OCI-LY3 (cell line): Measurements from ENCODE around the gene KRTAP10-8.

ENCODE experiments used
- EZH2phosphoT487 ChIP-seq: fragments of 200-600 bp; shearing (Covaris generic); IDR thresholded peaks from 2 replicates; pipeline ENCODE4 v1.6.1; 2018; ENCODE audit warnings: antibody characterized with exemption, mixed run types, low read depth
- TF ChIP-seq, protein P1 (sequence below): fragments of 200-600, 300-600 bp; sonication (generic); IDR thresholded peaks from 2 replicates; pipeline ENCODE4 v1.5.1; 2014; ENCODE audit warnings: antibody characterized with exemption, low read length, low read depth

DNA sequence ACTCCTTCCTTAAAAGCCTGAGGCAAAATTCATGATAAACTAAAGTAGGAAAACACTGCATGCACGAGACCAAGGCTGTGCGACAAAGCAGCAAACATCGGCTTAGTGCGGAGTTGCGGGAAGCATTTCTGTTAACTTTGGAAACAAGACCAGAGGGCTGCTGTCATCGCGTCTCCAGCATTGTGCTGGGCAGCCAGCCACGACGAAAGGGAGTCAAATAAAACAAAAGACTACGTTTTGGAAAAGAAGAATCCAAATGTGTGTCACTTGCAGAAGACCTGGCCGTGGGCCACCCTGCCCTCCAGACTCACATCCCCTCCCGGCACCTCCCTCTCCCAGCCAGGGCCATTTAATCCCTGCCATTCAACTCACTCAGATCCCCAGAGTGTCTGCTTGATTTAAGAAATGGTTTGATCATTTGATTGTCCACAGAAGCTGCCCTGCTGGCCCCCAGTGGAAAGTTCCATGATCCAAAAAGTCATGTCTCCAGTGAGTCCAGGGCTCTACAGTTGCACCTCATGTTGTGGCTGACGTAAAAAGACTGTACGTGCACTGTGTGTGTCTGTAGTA lies 31.9 kb downstream of the KRTAP10-8 start:
- TF ChIP-seq, protein P1, sequence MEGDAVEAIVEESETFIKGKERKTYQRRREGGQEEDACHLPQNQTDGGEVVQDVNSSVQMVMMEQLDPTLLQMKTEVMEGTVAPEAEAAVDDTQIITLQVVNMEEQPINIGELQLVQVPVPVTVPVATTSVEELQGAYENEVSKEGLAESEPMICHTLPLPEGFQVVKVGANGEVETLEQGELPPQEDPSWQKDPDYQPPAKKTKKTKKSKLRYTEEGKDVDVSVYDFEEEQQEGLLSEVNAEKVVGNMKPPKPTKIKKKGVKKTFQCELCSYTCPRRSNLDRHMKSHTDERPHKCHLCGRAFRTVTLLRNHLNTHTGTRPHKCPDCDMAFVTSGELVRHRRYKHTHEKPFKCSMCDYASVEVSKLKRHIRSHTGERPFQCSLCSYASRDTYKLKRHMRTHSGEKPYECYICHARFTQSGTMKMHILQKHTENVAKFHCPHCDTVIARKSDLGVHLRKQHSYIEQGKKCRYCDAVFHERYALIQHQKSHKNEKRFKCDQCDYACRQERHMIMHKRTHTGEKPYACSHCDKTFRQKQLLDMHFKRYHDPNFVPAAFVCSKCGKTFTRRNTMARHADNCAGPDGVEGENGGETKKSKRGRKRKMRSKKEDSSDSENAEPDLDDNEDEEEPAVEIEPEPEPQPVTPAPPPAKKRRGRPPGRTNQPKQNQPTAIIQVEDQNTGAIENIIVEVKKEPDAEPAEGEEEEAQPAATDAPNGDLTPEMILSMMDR = no peak
- TF ChIP-seq EZH2phosphoT487 = no peak
